GF-D8 (cell line): Measurements from ENCODE around the gene PSRC1.

Experiments used
- DNase-seq: peaks from one replicate; lab custom pipeline; 2025; lab: John Stamatoyannopoulos, UW

The PSRC1 gene

DNA sequence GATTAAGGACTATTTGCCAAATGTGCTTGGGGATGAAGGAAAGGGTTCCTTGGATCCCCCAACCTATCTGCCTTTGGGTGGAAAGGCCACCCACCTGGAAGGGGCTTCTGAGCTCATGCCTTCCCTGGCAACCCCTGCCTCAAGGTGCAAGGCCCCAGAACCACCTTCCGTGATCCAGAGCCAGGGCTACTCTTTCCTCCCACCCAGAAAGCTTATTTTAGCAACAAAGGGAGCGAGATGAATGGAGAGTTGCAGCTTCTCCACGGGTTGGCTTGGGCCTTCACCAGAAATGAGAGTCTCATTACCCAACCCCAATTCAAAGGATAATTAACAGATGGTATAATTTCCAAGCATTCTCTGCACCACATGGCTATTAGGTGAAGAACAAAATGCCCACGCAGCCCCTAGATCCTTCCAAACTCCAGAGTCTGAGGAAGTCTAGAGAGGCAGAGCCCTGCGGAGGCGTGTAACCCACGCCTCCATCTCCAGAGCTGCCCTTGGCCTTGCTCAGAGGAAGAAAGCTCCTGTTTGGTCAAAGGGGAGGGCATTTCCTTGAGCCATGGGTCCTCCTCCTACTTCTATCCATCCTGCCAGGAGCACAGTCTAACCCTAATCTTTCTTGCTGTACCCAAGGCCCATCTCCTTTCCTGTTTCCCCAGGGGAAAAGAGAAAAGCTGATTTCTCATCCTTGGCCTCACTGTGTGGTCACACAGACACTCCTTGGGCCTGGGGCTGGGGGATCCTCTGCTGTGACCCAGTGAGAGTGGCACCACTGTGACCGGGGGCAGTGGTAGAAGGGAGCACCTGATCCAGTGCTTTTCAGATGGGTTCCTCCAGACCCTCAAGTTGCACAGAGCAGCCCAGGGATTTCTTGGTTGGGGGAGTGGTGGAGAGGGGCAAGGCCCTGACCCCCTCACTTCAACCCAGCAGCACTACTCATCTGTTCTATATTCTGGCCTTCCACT lies 35.3 kb downstream of the PSRC1 start:
- DNase-seq = no peak

DNA sequence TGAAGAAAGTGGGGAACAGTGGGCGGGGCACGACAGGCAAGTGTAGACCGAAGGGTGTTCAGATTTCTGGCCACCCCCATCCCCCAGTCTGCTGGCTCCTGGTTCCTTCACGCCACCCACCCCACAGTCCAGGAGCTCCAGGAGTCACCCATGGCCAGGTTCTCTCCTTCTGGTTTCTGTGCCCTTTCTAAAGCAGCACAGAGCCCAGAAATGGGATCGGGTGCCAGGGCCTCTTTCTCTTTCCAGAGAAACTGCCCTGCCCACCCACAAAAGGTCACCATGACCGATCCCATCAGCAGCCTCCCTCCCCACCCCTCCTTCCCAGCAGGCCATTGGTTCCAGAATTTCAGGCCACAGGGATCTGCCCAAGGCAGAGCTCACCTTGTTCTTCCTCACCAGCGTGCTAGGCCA lies 36.8 kb downstream of the PSRC1 start:
- DNase-seq = no peak

DNA sequence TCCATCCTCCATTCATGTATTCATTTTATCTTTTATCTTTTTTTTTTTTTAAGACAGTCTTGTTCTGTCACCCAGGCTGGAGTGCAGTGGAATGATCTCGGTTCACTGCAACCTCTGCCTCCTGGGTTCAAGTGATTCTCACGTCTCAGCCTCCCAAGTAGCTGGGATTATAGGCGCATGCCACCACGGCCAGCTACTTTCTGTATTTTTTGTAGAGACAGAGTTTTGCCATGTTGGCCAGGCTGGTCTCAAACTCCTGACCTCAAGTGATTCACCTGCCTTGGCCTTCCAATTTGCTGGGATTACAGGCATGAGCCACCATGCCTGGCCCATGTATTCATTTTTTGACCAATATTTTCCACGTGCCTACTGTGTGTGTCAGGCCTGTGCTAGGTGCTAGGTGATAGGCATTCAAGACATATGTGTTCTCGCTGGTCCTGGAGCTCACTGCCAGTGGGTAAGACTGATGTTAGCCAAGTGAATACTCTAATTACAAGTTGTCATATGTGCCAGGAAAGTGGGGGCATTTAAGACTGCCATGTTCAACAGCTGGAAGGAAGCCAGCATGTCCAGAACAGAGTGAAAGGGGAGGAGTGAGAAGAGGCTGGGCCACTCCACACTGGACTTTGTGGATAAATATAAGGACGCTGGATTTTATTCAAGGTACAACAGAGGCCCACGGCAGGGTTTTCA lies 38.9 kb downstream of the PSRC1 start:
- no peak for DNase-seq

DNA sequence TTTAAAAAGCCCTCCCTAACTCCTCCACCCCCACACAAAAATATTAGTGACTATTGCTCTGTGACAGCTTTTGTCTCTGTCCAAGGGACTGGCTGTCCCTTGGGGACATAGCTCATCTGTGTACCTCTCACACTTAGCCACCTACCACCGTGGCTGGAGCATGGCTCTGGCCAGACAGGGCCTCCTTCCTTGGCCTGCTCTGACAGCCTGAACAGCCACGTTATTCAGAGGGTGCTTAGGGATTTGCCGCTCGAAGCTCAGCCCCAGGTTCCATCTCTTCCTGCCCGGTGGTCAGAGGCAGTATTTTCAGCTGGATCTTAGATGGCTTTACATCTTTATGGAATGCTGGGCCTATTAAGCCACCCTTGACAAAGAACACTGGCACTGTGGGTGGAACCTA lies 39.7 kb downstream of the PSRC1 start:
- DNase-seq = no peak

DNA sequence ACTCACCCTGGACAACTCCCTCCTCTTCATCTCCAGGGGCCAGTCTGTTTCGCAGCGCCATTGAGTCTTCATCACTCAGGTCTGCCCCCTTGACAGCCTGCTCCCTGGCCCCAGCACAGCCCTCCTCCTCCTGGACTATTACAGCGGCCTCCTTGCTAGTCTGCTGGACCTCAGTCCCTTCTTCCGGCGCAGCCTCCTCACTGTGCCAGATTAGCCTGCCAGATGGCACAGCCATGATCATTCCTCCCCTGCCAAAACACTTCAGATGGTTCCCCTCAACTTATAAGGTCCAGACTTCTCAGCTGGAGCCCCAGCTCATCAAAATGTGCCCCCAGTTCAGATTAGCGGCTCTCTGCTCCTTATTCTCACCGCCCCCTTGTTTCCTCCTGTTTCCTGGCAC lies 40.6 kb downstream of the PSRC1 start:
- DNase-seq = no peak

DNA sequence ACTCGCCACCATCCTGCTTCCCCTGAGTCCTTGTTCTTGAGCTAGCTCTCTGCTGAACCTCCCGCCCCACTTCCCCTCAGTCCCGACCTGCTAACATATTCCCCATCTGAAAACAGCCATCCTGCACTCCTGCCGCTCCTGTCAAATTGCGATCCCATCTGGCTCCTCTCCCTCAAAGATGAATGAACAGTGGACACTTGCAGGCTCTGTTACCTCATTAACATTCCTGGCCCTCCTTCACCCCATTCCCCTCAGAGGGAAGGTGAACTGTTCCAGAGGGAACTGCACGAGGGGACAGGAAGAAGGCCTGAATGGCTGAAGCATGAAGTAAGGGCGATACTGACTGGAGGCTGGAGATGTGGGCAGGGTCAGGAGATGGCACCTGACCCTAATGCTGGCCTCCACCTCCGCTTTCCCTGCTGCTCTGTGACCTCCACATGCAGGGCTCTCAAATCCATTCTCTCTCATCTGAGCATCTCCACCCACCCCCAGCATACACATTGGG lies 41.1 kb downstream of the PSRC1 start:
- DNase-seq = no peak

DNA sequence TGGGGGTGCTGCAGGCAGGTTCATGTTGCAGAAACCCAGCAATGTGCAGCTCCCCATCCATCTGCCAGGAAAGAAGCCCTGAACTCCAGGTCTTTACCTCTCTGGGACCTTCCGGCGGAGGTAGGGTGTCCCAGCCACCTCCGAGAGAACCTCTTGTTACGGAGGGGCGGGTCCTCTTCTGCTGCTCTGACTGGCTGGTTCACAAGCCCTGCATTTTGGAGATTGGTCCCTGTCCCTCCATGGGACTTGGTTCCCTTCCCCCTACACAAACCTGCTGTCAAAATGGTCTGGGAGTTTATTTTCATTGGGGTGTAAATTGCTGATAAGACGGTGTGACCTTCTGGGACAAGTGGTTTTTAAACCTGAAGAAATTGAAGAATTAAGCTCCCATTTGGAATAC lies 41.6 kb downstream of the PSRC1 start:
- DNase-seq = no peak

DNA sequence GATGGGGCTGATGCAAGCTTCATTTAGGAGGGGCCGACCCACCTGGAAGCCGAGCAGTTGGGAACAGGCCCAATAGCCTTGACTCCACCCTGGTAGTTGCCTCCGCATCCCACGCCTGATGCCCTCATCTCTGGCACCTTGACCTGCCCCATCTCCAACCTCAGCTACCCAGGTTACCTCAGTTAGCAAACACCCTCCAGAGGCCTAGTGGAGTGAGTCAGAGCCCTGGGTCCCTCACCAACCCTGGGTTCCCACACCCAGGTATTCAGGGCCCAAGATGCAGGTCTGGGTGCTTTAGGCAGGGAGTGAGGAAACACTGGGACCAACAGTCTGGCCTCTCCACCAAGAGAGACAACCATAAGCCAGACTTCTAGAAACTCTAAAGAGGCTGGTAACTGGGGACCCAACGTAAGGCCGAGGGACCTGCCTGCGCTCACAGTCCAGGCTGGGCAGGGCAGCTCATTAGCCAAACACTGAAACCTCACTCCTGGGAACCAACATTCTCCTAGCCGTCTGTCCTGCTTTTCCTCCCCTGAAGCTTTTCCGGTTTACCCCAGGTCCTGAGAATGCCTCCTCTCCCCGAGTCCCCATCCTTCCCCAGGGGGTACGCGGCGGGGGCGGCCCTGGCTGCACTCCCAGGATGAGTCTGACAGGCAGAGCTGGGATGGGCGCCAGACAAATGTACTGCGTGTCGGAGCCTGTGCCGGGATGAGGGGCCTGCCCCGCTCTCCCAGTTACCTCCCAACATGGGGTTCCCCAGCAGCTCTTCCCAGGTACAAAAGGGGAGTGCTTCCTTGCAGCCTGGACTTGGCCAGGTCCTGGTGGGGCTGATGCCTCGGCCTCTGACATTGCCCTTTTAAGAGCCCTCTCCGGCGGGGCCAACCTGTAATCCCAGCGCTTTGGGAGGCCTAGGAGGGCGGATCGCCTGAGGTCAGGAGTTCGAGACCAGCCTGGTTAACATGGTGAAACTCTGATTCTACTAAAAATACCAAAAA lies 42.5 kb downstream of the PSRC1 start:
- no peak for DNase-seq

DNA sequence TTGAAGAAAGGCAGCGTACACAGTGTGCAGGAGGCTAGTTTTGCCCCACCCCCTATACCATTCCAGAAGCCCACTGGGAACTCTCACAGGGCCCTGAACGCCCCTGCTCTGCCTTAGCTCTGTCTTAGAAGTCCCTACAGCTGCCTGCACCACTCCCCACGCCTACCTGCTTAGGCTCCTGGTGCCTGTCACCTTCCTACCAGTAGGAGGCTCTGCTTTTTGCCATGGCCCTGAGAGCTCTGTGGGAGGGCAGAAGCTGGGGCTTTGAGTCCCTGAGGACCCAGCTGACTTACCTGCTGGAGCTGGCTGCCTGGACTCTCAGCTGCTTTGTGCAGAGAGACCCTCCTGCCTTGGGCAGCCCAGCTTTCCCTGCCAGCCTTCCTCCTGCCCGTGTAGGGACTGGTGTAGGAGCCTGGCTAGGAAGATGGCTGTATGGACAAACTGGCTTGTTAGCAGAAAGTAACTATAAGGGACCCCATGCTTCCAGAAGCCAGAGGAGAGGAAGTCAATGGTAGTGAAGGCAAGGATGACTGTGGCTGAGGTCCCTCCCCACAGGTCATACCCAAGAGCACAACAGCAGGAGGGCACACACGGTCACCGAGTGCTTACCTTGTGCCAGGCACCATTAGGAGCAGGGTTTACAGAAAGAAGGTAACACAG lies 43.4 kb downstream of the PSRC1 start:
- DNase-seq = no peak

DNA sequence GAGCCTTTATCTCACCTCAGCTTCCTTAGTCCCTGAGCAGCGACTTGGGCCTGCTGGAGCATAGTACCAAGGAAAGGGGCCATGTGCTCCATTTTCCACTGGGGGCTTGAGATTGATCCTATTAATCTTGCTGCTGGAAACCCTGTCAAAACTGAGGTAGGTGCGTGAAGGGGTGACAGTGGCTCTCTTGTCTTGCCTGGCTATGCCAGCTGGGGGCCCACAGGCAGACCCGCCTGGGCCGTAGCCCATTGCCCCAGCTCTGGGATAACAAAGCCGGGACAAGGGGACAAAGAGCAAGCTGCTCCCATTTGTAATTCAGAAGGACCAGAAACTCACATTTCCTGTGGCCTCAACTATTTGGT lies 43.9 kb downstream of the PSRC1 start:
- DNase-seq = no peak

DNA sequence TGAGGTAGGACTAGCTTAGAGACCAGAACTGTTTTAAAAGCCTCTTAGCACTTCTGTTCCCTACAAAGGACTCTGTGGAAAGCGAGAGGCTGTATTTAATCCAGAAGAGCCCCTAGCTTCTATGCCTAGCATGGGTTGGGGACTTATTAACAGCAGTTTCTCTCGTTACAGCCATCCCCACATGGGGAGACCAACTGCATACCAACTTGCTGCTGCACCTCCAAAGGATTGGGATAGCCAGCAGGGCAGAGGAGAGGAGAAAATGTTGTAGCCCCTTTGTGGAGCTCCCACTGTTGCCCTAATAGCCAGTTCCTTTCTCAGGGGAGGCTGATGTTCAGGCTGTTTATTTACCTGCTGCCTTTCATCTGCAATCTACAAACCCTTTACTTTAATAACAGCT lies 44.6 kb downstream of the PSRC1 start:
- no peak for DNase-seq

DNA sequence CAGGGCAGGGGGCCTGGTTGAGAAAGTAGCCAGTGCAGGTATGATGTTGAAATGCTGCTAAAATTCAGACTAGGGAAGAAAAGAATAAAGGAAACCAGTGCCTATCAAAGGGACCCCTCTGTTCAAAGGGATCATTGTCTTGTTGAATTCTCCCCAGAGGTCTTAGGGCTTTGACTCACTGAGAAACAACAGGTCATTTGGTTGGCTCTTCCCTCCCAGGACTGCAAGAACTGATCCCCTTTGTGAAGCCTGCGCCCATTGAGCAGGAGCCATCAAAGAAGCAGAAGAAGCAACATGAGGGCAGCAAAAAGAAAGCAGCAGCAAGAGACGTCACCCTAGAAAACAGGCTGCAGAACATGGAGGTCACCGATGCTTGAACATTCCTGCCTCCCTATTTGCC lies 45.4 kb downstream of the PSRC1 start:
- DNase-seq = no peak

DNA sequence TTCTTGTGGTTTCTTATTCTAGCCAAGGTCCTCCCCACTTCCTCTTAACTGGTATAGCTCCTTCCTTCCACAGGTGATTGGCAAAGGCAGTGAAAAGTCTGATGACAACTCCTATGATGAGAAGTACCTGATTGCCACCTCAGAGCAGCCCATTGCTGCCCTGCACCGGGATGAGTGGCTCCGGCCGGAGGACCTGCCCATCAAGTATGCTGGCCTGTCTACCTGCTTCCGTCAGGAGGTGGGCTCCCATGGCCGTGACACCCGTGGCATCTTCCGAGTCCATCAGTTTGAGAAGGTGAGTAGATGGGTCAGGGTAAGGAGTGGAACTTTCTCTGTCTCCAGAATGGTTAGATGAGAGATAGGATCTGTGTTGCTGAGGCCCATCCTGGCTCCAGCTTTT lies 47.8 kb downstream of the PSRC1 start:
- DNase-seq = no peak

DNA sequence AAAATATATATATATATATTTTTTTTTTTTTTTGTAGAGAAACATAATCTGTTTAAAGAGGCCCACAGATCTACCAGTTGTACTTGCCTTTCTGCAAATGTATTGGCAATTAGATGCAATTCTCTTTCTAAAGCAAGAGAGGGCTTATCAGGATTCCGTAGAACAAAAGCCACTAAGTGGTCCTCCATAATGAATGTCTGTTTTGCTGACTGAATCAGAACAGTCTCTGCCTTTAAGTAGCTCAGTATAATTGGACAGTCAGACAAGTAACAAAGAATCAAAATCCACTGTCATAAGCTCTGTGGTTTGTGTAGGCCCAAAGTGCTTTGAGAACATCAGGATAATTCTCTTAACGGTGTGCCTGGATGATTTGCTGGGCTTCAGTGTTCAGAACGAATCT lies 51.9 kb downstream of the PSRC1 start:
- DNase-seq = no peak
